Measurements from ENCODE around the gene CETN2. TPM values are rescaled to one million over a fixed set of nuclear protein-coding genes. Genes with fewer than 3 reads are reported as not detected.
A peak's percentile ranks its signal among the peaks of the same experiment; 100 is the strongest.

Gene CETN2
- total and polyA plus RNA-seq, 2 donors (not counting 3 experiments of a cell fraction or from before 2014, with no cell fraction given), result 15.4 to 28.2 TPM

GRCh38 chrX:152831391-152831790 is 834 bp upstream of the CETN2 start:
- H3K4me2 ChIP-seq (ENCODE audit: insufficient read depth, low read length), result peak overlapping the region; percentile 87
- H3K4me1 ChIP-seq (ENCODE audit: control insufficient read depth, extremely low read depth, insufficient read depth, low read length), result peaks cover 18% of the 10 kb centered on the region
- CTCF ChIA-PET, result interaction anchor here (1.1 kb wide), 1 partner anchor 10 kb away, joined by 6 read pairs; no protein-coding TSS in a partner anchor
- intact Hi-C loops (cut with micrococcal nuclease) (loop anchor here (2.0 kb wide), 1 partner anchor 65 kb away; no protein-coding TSS in a partner anchor), dilution Hi-C loops (cut with MboI; ENCODE audit: extremely low pct_ligation_motif_present, low sequenced_read_pairs) (no loop called here)
- H4K20me1 ChIP-seq (replicated peaks; ENCODE audit: control insufficient read depth, extremely low read depth, insufficient read depth, low read length), result no peaks in the 10 kb centered on the region
- H3K4me3 ChIP-seq (replicated peaks in 1 of 3; ENCODE audit: insufficient read depth in 1 of 3, low read depth in 1 of 3, low read length in 3 of 3), result peak overlapping the region; percentile 79 to 87 (median 84)
- no peak for TF ChIP-seq JUN (IDR thresholded peaks at IDR 0.05; ENCODE audit: borderline replicate concordance, insufficient read depth, insufficient read length, low read depth)
- H3K9me1 ChIP-seq (replicated peaks; ENCODE audit: control insufficient read depth, extremely low read depth, insufficient read depth, low read length), result no peaks in the 10 kb centered on the region
- DNase-seq (ENCODE audit: low read depth, low spot score), result no peak
- H3K9ac ChIP-seq (replicated peaks; ENCODE audit: extremely low read depth, insufficient read depth, low read length), result peak overlapping the region; percentile 82
- FAIRE-seq, result peak; percentile 67
- H2AFZ ChIP-seq (ENCODE audit: low read depth, low read length), result no peak overlapping the region
- no peaks in the 10 kb centered on the region for H3K9me3 ChIP-seq (replicated peaks; ENCODE audit: control insufficient read depth, insufficient read depth, low read length)
- BruUV-seq (replicated peaks), result no TSS peak
- POLR2A ChIA-PET, result no interaction called here
- H3K36me3 ChIP-seq (ENCODE audit: control insufficient read depth in 2 of 2, extremely low read depth in 1 of 2, insufficient read depth in 2 of 2, low read length in 2 of 2), result no peaks in the 10 kb centered on the region
- H3K79me2 ChIP-seq (ENCODE audit: control insufficient read depth, insufficient read depth, low read length), result peaks cover 36% of the 10 kb centered on the region
- H3K27ac ChIP-seq (ENCODE audit: insufficient read depth, low read depth, low read length), result peak overlapping the region; percentile 50
- no peaks in the 10 kb centered on the region for H3K27me3 ChIP-seq (ENCODE audit: control insufficient read depth in 2 of 2, insufficient read depth in 2 of 2, low read length in 2 of 2)

GRCh38 chrX:152824841-152825374 is 5.6 kb downstream of the CETN2 start:
- dilution Hi-C loops (cut with MboI; ENCODE audit: extremely low pct_ligation_motif_present, low sequenced_read_pairs) (no loop called here), intact Hi-C loops (cut with micrococcal nuclease) (no loop called here)
- Histone ChIP-seq H3K27me3 (ENCODE audit: control insufficient read depth in 2 of 2, insufficient read depth in 2 of 2, low read length in 2 of 2) (peaks cover 1 to 3% of the 10 kb centered on the region in 2 experiments), H3K9me1 (replicated peaks; ENCODE audit: control insufficient read depth, extremely low read depth, insufficient read depth, low read length) (no peaks in the 10 kb centered on the region), H3K9me3 (replicated peaks; ENCODE audit: control insufficient read depth, insufficient read depth, low read length) (no peaks in the 10 kb centered on the region), H3K79me2 (ENCODE audit: control insufficient read depth, insufficient read depth, low read length) (no peaks in the 10 kb centered on the region), H3K4me3 (replicated peaks in 1 of 3; ENCODE audit: insufficient read depth in 1 of 3, low read depth in 1 of 3, low read length in 3 of 3) (no peak overlapping the region), H3K36me3 (ENCODE audit: control insufficient read depth in 2 of 2, extremely low read depth in 1 of 2, insufficient read depth in 2 of 2, low read length in 2 of 2) (no peaks in the 10 kb centered on the region), H3K27ac (ENCODE audit: insufficient read depth, low read depth, low read length) (no peak overlapping the region), H3K9ac (replicated peaks; ENCODE audit: extremely low read depth, insufficient read depth, low read length) (no peak overlapping the region), H2AFZ (ENCODE audit: low read depth, low read length) (no peak overlapping the region), H3K4me1 (ENCODE audit: control insufficient read depth, extremely low read depth, insufficient read depth, low read length) (peaks cover 6% of the 10 kb centered on the region), H3K4me2 (ENCODE audit: insufficient read depth, low read length) (no peak overlapping the region), H4K20me1 (replicated peaks; ENCODE audit: control insufficient read depth, extremely low read depth, insufficient read depth, low read length) (no peaks in the 10 kb centered on the region)
- DNase-seq (ENCODE audit: low read depth, low spot score) (no peak), FAIRE-seq (peak; percentile 74)
- no TSS peak for BruUV-seq (replicated peaks)
- ChIA-PET CTCF (no interaction called here), POLR2A (no interaction called here)
- TF ChIP-seq GATA2 (IDR thresholded peaks at IDR 0.05; ENCODE audit: insufficient read depth, insufficient read length, low read depth, low read length) (no peak), MYC (IDR thresholded peaks at IDR 0.05; ENCODE audit: low read depth, low read length) (no peak)
